Kidney (tissue), 14 donors: ENCODE data around the gene TCP11L2. TPM values are rescaled to one million over a fixed set of nuclear protein-coding genes. Genes with fewer than 3 reads are reported as not detected.
"Not testable (repeated sequence)": the region's sequence is repeated elsewhere in the genome, so short reads cannot be mapped to it uniquely, and the experiment has no call there.

Source experiments
- DNase-seq, 5 donors: peaks; one replicate each; pipeline ENCODE4 v3.0.0-alpha.2; 2013 to 2020
- FAIRE-seq: peaks from 2 replicates; lab custom pipeline; 2012; peaks lifted over from hg19 to GRCh38; lab: Jason Lieb, UNC
- H3K27ac ChIP-seq, 2 donors: one replicate each; pipeline ENCODE4 v1.7.0; 2013; ENCODE audit warnings: low read depth in 2 of 2, low read length in 2 of 2, inconsistent platforms in 1 of 2
- H3K27me3 ChIP-seq: one replicate; pipeline ENCODE4 v1.7.1; 2013; ENCODE audit warnings: low read length, inconsistent platforms; ENCODE audit not compliant: control insufficient read depth, insufficient read depth
- H3K36me3 ChIP-seq, 3 donors: one replicate each; pipeline versions ENCODE4 v1.7.0 to v1.7.1; 2013; ENCODE audit warnings: low read length in 3 of 3, control low read depth in 1 of 3, inconsistent platforms in 1 of 3; ENCODE audit not compliant: insufficient read depth in 3 of 3, control insufficient read depth in 2 of 3
- H3K4me1 ChIP-seq, 3 donors: one replicate each; pipeline versions ENCODE4 v1.7.0 to v1.7.1; 2013; ENCODE audit warnings: low read length in 3 of 3, inconsistent platforms in 1 of 3, low read depth in 1 of 3; ENCODE audit not compliant: control insufficient read depth in 2 of 3, insufficient read depth in 2 of 3
- H3K4me3 ChIP-seq, 3 donors: one replicate each; pipeline versions ENCODE4 v1.7.0 to v1.8.1; 2013; ENCODE audit warnings: low read length in 3 of 3, control low read depth in 1 of 3, inconsistent platforms in 1 of 3
- H3K9ac ChIP-seq, 3 donors: one replicate each; pipeline versions ENCODE4 v1.7.0 to v1.7.1; 2013; ENCODE audit warnings: low read length in 3 of 3, control low read depth in 1 of 3, inconsistent platforms in 1 of 3
- H3K9me3 ChIP-seq, 3 donors: one replicate each; pipeline versions ENCODE4 v1.7.0 to v1.7.1; 2013; ENCODE audit warnings: low read length in 3 of 3, control low read depth in 1 of 3, inconsistent platforms in 1 of 3; ENCODE audit not compliant: control insufficient read depth in 2 of 3, insufficient read depth in 1 of 3
- CTCF ChIP-seq: IDR thresholded peaks from 3 replicates; pipeline ENCODE4 v1.5.1; 2012; ENCODE audit warnings: mild to moderate bottlenecking, moderate library complexity, borderline replicate concordance; ENCODE audit not compliant: insufficient read depth; ENCODE audit errors: extremely low read depth
- intact Hi-C: fragments of 100-400 bp; cut with DNase I; formaldehyde crosslinking; loops from one replicate; pipeline ENCODE4 v1.11.1; 2022
- polyA plus RNA-seq: library from polyadenylated mRNA; stranded (reverse); fragments of 350-450 nt; fragmentation: Illumina TruSeq; extraction: RNeasy Lipid Tissue Mini Kit (QIAGEN cat#74804); gene quantifications from one replicate; pipeline ENCODE4 v1.2.3, GENCODE V29; 2014; ENCODE audit warnings: low read depth, low replicate concordance; ENCODE audit not compliant: insufficient read depth
- total RNA-seq: library from RNA; stranded (reverse); fragmentation: NEBNext Ultra II Directional; extraction: Animal tissue kit (Norgen Biotek cat#: 25700); gene quantifications from one replicate; pipeline ENCODE4 v1.2.1, GENCODE V29; 2021
- donor health status: control.
- donor health status: control.
- donor health status: control.
- donor health status: control.
- donor health status: control.
- donor health status: DM: yes; HTN: yes; CAD: no.
- donor health status: Normal renal cell carcinoma (clear cell type).

TCP11L2 gene
- total and polyA plus RNA-seq, 2 donors from 2014 or later, result 2.3 to 34.5 TPM

- H3K9me3 ChIP-seq, result peaks cover 0 to 5% (median 0%) of the 10 kb centered on the region in 3 donors
- FAIRE-seq (no peak), DNase-seq (peak in 4 of 5 donors; percentile 30 to 62 (median 47))
- H3K27ac ChIP-seq, result no peak overlapping the region
- intact Hi-C loops, result loop anchor here (10.0 kb wide), 1 partner anchor 48 kb away; no protein-coding TSS in a partner anchor
- H3K4me1 ChIP-seq, result no peaks in the 10 kb centered on the region
- TF ChIP-seq CTCF, result peak; percentile 76
- no peaks in the 10 kb centered on the region for H3K36me3 ChIP-seq
- no peak overlapping the region for H3K9ac ChIP-seq
- no peaks in the 10 kb centered on the region for H3K27me3 ChIP-seq
- H3K4me3 ChIP-seq, result no peak overlapping the region
Measured at GRCh38 chr12:106282457-106283097, 20.0 kb upstream of the TCP11L2 start.

GRCh38 chr12:106284358-106285105 lies 18.0 kb upstream of the TCP11L2 start:
- no peak for DNase-seq
- no peaks in the 10 kb centered on the region for H3K36me3 ChIP-seq
- FAIRE-seq, result no peak
- TF ChIP-seq CTCF, result no peak
- no peak overlapping the region for H3K27ac ChIP-seq
- H3K9me3 ChIP-seq, result peaks cover 0 to 5% (median 0%) of the 10 kb centered on the region in 3 donors
- no peak overlapping the region for H3K4me3 ChIP-seq
- H3K27me3 ChIP-seq, result no peaks in the 10 kb centered on the region
- intact Hi-C loops, result loop anchor here (10.0 kb wide), 1 partner anchor 50 kb away; no protein-coding TSS in a partner anchor
- no peaks in the 10 kb centered on the region for H3K4me1 ChIP-seq
- no peak overlapping the region for H3K9ac ChIP-seq

GRCh38 chr12:106285982-106286381 lies 16.6 kb upstream of the TCP11L2 start:
- H3K9ac ChIP-seq, result no peak overlapping the region
- no peak for TF ChIP-seq CTCF
- no peaks in the 10 kb centered on the region for H3K27me3 ChIP-seq
- H3K4me3 ChIP-seq, result no peak overlapping the region
- H3K4me1 ChIP-seq, result no peaks in the 10 kb centered on the region
- no peak overlapping the region for H3K27ac ChIP-seq
- intact Hi-C loops, result loop anchor here (10.0 kb wide), 1 partner anchor 51 kb away; no protein-coding TSS in a partner anchor
- DNase-seq (peak in 2 of 5 donors; percentile 30 to 31), FAIRE-seq (no peak)
- H3K36me3 ChIP-seq, result no peaks in the 10 kb centered on the region
- H3K9me3 ChIP-seq, result peaks cover 0 to 5% (median 0%) of the 10 kb centered on the region in 3 donors

GRCh38 chr12:106286576-106287162 lies 15.9 kb upstream of the TCP11L2 start:
- not testable (repeated sequence) for FAIRE-seq, H3K36me3 ChIP-seq, H3K9ac ChIP-seq, DNase-seq, H3K4me1 ChIP-seq, H3K27me3 ChIP-seq, H3K27ac ChIP-seq, H3K4me3 ChIP-seq, H3K9me3 ChIP-seq
- intact Hi-C loops, result loop anchor here (10.0 kb wide), 1 partner anchor 52 kb away; no protein-coding TSS in a partner anchor
